HG03378 (cell line): Measurements from ENCODE around the gene DEPDC1B.
"Not testable (repeated sequence)": the region's sequence is repeated elsewhere in the genome, so short reads cannot be mapped to it uniquely, and the experiment has no call there.

Source experiments
- ATAC-seq: cut with Tn5 transposase; IDR thresholded peaks from one replicate; pipeline ENCODE4 v1.9.1; 2021; ENCODE audit warnings: mild to moderate bottlenecking, moderate library complexity; ENCODE audit not compliant: unreplicated experiment

The DEPDC1B gene

GRCh38 chr5:60700416-60700757 lies 421 bp upstream of the DEPDC1B start:
- peak; percentile 24 for ATAC-seq

DNA sequence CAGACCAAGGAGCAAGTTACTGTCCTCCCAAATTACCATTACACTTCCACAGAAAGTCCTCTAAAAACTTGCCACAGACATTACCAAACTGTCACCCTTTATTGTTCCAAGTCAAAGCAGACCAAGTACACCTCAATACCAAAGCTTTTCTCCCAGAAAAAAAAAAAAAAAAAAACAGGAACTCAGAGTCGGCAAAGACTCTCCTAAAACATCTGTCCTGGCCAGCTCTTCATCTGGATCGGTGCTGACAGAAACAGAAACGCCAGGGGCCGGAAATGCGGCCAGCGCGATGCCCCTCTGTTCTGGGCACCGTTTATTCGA lies 718 bp downstream of the DEPDC1B start:
- ATAC-seq = no peak

DNA sequence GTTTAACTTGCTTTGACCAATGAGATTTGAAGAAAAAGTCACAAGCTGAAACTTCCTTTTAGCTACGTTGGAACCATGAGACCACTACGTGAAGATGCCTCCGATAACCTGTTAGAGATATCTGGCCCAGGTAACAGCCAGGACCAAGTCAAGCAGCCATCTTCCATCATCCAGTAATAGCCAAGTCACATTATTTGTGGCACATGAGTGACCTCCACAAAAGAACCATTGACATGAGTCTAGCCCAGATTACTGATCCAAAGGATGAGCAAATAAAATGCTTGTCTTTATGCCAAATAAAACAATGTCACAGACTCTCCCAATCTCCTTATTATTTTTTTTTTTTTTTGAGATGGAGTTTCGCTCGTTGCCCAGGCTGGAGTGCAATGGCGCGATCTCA lies 1.6 kb downstream of the DEPDC1B start:
- ATAC-seq = no peak

DNA sequence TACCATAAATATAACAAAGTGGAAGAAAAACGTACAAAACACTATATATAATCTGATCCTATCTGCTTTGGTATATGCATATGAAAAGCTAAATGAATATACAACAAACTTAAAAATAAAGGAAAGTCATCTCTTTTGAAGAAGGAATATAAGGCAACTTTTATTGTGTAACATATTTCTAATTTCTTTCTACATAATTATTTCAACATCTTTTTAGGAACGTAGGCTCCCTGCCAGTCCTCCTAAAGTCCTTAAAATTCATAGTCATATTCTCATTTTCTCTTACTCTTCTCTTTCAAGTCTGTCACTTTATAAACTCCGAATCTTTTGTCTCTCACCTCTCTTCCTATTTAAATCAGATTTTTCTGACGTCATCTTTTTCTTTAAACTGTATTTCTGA lies 9.6 kb downstream of the DEPDC1B start:
- no peak for ATAC-seq

DNA sequence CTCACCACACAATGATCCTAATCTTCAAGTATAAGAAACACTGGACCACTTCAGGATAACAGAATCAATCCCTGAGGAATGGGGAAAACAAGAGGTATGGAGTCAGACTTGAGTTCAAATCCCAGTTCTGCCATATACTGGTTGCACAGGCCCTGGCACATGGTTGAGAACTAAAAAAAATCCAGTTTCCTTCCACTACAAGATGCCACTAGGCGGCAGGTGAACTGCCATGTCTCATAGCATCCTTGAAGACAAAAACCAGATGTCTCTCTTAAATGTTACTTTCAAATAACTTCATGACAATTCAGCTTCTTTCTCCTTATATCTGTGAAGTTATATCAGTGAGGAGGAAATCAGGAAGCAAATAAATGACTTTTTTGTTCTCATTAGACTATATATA lies 11.0 kb downstream of the DEPDC1B start:
- no peak for ATAC-seq

DNA sequence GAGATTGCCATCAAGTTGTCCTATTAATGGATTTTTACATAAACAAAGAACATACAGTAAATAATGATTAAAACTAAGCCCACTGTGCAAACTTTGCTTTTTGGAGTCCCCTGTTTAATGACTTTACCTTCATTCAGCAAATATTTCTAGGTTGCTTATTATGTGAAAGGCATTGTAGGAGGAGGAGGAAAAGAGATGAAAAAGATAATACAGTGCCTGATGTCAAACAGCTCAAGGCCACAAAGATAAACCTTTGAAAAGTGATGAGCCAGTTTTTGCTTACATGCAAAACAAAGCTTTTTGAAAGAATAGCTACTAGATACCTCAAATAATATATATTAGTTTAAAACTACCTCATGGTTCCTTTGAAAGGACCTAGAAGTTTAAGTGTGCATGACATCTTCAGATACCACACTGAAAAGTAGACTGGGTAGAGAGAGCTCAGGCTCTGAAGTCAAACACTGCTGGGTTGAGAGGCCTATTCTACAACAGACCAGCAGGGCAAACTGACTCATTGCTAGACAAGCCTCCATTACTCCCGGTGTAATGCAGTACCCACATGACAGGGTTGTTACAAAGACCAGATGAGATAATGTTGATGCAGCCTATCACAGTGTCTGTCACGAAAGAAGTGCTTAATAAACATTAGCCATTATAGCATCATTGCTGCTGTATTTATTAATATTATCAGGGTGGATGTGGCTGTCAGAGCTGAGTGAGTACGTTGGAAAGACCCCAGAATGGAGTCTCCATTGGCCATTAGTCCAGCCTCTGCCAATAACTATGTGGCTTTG lies 11.8 kb downstream of the DEPDC1B start:
- peak; percentile 96 for ATAC-seq

DNA sequence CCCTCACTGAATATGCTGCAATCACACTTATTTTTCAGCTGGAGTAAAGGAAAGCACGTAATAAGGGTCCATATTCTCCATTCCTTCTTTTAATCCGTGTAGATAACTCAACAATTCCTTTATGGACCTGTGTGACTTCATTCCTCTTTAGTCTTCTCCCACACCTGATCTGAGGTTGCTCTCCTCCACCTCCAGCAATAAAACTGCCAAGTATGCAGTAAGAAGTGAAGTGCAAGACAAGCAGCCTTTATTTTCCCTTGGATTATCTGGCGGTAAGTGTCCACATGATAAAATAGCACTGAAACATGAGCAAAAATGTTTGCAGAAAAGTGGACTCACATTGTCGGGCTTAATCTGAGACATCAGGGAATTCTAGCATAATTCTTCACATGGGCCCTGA lies 13.8 kb downstream of the DEPDC1B start:
- ATAC-seq = no peak

DNA sequence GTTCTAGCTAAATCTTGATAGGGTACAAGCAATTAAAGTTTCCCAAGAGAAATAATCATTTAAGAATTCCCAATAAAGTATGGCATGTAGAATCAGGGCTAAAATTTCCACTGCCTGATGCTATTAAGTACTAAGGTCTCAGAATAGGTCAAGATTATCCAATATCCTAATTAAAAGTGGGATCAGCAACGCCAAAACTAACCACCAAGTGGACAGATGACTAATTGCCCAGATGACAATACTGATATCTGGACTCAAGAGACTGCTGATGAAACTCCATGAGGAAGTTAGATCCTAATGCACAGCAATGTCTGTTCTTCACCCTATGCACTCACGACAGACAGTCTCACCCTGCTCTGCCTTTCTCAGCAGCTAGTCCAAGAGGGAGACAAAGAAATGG lies 14.3 kb downstream of the DEPDC1B start:
- no peak for ATAC-seq

GRCh38 chr5:60685028-60685427 lies 14.9 kb downstream of the DEPDC1B start:
- no peak for ATAC-seq

- ATAC-seq = not testable (repeated sequence)
Measured at GRCh38 chr5:60682007-60682406, 18.0 kb downstream of the DEPDC1B start.

DNA sequence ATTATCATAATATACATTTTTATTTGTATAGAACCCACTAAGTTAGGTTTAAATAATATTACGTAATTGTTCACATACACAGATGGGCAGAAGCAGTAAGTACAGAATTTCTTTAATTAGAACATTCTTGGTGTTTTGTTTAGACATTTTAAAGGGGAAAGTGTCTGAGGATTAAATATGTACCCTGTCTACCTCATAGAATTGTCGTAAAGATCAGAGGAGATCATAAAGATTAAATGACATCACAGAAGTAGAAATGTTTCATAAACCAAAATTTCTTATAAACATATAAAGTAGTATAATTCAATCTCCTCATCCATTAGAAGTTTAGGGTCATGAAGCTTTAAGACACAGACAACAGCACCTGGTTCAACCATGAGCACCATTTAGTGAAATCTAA lies 20.1 kb downstream of the DEPDC1B start:
- no peak for ATAC-seq

DNA sequence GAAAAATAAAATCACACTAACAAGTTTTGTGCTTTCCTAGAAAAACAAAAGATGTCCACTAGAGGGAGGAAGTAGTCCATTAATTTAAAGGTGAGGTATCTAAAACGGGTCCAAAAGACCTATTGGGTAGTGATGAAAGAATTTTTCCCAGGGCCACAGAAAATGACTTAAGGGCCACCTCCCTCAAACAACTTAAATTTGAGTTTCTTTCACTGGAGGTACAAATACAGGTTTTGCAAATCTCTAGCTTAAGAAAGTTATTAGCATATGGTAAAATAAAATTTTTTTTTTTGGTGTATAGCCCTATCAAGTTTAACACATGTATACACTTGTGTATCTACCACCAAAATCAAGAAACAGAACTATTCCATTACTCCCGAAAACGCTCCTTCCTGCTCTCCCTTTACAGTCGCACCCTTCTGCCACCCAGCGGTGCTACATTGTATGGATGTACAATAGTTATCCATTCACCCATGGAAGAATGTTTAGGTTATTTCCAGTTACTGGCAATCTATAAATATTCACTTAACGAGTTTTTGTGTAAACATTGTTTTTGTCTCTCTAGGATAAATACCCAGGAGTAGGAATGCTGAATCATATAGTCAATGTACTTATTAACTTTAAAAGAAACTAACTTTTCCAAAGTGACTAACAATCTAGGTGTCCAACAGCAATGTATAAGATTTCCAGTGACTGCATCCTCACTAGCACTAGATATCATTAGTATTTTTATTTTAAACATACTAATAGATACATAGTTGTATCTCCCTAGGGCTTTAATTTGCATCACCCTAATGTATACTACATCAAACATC lies 21.9 kb downstream of the DEPDC1B start:
- ATAC-seq = peak; percentile 61

DNA sequence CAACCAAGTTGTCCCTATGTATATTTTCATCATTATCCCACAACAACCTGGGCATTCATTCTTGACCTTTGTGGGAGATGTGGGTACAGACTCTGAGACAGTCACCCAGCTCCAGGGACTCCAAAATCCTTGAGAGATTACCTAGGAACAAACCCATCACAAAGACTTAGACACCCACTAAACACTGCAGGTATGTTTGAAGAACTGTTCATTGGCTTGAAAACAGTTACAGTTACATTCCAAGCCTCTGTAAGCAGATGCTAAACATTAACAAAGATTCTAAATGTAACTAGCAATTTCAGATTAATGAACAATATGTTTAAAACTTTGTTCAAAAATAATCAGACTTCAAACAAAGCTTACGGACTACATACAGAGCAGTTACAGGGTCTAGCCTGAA lies 24.7 kb downstream of the DEPDC1B start:
- no peak for ATAC-seq

DNA sequence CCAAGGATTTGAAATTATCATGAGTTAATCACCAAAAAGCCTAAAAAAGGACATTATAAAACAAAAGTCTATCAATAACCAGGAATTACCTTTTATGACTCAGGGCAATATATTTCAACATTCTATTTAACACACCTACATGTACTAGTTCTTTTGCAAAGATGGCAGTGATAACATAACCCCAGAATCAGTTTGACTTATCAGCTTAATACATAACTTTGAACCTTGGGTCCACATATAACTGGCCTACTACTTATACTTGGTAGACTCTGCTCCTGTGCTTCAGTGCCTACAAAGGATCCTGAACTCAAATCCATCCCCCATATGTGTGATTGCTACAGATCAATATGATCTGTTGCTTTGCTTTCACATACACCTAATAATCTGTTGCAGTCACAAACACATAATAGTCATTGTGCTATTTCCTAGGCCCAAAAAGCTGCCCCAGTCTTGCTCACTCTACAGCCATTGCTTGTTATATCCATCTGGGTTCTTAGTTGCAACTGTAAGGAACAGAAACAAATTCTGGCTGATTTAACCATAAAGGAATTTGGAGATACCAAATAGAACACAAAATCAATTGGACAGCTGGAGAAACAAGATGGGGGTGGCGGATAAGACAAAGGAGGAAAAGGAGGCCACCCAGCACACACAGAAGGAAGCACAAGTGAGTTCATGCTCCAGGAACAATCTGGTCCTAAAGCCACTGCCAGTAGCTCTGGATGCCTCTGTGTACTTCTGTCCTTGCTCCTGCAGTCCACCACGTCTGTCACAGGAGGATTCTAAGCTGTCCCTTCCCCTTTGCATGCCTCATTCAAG lies 25.5 kb downstream of the DEPDC1B start:
- no peak for ATAC-seq

DNA sequence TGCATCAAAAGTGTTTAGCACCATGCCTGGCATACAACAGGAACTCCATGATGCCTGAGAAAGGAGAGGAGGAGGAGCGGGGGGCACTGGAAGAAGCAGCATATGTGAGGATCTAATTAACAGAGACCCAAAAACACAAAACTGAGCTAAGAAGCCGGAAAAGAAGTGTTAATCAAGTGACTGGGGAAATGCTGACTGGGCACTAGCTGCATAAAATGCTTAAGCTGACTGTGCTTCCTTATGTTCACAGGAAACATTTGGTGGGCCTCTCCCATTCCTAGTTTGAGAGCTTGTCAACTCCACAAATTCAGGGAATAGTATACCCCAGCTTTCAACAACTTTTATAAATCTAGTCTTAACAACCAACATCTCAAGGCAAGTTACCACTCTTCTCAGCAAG lies 26.6 kb downstream of the DEPDC1B start:
- no peak for ATAC-seq

DNA sequence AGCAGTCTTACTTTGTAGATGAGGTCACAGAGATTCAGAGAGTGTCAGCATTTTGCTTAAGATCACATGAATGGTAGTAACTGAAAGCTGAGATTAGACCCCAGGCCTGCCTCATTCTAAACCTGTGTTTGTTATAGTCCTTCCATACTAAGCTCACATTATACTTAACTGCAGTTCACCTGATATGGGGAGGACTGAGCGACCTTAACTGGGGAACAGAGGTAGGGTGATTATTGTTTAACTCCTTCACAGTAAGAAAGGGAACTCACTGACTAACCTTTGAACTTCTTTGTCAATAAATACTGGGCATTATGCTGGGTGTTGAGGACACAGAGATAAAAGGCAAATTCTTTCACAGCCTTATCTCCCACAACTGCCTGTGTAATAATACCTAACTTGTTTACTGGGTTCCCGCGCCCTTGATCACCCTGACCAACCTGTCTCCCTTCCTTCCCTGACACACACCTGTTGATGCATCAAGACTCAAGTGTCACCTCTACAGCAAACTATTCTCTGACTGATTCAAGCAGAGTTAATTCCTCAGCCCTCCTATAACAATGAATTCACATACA lies 27.2 kb downstream of the DEPDC1B start:
- no peak for ATAC-seq

DNA sequence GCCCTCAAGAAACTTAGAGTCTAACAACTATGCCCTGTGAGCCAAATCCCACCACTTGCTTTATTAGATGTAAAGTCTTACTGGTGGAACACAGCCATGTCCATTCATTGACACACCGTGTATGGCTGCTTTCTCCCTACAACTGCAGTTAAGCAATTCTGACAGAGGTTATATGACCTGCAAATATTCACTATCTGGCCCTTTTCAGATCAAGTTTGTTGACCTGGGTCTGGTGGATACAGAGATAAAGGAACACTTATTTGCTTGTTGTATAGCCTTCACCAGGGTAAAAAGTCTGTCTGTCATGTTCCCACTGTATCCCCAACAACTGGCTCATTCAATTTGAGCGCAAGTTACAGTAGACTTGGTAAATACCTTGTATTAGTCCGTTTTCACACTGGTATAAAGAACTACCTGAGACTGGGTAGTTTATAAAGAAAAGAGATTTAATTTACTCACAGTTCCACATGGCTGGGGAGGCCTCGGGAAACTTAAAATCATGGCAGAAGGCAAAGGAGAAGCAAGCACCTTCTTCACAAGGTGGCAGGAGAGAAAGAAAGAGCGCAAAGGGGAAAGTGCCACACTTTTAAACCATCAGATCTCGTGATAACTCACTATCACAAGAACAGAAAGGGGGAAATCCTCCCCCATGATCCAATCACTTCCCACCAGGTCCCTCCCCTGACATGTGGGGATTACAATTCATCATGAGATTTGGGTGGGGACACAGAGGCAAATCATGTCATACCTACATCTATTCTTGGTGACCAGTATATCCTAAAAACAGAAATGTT lies 27.9 kb downstream of the DEPDC1B start:
- no peak for ATAC-seq

GRCh38 chr5:60670749-60671148 lies 29.2 kb downstream of the DEPDC1B start:
- ATAC-seq = no peak

DNA sequence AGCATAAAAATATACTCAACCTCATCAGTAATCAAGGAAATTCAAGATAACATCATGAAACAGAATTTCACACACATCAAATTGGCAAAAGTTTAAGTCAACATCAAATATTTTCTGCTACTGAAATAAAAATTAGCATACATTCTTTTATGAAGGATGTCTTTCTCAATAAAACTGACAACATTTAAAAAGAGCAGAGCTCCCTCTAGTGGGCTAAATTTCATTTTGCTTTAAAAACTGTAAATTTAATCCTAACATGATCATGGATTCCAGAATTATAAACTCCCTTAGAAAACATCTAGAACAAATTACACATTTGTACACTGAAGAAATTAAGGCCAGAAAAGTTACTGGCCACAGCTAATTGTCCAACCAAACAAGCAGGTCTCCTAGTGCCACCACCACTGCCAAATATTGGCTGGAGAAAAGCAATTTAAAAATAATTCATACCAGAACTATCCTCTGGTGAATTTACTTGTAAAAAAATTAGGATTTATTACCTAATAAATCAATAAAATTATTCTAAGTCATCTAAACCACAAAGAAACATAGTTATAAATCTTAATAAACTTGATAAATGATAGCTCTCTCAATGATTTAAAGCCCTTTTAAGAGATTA lies 31.2 kb downstream of the DEPDC1B start:
- no peak for ATAC-seq
